ENCODE measurements around the gene LCE1D. TPM values are rescaled to one million over a fixed set of nuclear protein-coding genes. Genes with fewer than 3 reads are reported as not detected.

Gene LCE1D, protein sequence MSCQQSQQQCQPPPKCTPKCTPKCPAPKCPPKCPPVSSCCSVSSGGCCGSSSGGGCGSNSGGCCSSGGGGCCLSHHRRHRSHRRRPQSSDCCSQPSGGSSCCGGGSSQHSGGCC
- not detected in 2 replicates for total RNA-seq

DNA sequence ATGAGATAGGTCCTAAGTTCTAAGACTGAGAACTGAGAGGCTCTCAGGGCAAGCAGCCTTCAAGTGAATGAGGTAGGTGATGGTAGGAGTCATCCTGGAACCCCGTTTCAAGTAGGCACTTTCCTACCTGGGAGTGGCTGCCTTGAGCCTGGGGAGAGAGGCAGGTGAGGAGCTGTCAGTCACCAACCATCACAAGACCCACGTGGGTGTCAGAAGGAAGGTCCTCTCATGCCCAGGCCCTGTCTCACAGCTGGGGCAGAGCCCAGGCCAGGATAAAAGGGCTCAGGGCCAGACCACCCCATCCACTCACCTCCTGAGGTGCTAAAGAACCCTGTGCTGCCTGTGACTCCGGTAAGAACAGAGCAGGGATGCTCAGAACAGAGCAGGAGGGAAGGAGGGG is at the start of gene LCE1D:
Gene LCE1D (plus strand): TSS at position 301 of the 400 bp plus-strand sequence. CDS start 1,074 bp downstream, outside the sequence.

DNA sequence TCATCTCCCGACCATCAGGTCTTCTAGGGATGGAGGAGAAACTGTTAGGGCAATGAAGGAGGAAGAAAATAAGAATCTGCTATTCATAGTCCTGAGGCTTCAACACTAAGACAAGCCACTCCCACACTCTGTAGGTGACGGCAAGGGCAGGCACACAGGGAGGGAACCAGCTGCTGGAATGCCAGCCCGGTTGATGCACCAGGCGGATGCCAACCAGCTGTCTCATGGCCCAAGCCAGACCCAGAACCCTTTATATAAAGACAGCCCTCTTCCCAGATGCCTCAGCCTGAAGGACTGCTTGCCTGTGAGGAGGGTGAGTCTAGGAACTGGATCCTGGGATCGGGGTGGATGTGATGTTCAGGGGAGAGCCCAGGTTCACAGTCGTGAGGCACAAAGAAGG is 38.8 kb upstream of the LCE1D start, which contains the start of gene KPRP:
Gene KPRP (plus strand): TSS at position 279 of the 400 bp plus-strand sequence. CDS start 1,564 bp downstream, outside the sequence.

DNA sequence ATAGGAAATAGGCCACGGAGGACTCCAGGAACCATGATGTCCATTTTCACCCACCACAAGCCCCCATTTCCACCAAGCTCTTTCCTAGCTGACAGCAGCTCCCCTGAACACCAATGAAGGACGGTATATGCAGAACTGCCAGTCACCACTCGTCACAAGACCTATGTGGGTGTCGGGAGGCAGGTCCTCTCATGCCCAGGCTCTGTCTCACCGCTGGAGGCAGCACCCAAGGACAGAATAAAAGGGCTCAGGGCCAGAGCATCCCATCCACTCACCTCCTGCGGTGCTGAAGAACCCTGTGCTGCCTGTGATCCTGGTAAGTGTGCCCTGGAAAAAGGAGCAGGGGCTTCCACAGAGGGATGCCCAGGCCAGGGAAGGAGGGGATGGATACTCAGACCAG is 21.6 kb upstream of the LCE1D start, which contains the start of gene LCE1F:
Gene LCE1F (plus strand): TSS at position 266 of the 400 bp plus-strand sequence. CDS start 1,232 bp downstream, outside the sequence.

DNA sequence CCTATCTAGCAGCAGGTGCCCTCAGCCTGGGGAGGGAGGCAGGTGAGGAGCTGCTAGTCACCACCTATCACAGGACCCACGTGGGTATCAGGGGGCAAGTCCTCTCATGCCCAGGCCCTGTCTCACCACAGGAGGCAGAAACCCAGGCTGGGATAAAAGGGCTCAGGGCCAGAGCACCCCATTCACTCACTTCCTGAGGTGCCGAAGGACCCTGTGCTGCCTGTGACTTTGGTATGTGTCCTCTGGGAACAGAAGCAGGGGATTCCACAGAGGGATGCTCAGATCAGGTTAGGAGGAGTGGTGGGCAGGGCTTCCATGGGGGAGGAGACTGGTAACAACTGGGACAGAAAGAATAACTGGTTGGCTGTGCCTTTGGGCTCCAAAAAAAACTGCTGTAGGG is 10.4 kb upstream of the LCE1D start, which contains the start of gene LCE1E:
Gene LCE1E (plus strand): TSS at position 181 of the 400 bp plus-strand sequence. CDS start 1,043 bp downstream, outside the sequence.

DNA sequence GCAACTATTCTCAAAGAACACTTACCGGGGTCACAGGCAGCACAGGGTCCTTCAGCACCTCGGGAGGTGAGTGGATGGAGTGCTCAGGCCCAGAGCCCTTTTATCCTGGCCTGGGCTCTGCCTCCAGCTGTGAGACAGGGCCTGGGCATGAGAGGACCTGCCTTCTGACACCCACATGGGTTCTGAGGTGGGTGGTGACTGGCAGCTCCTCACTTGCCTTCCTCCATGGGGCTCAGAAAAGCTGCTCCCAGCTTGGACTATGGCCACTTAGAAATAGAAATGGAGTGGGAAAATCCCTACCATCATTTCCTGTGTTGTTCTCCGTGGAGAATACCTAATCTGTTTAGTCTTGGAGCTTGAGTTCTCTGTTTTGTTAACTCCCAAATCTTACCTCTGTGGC is 10.1 kb downstream of the LCE1D start, which contains the start of gene LCE1C:
Gene LCE1C (minus strand): TSS at position 76 of the 400 bp plus-strand sequence. CDS start 1,173 bp downstream, outside the sequence.

DNA sequence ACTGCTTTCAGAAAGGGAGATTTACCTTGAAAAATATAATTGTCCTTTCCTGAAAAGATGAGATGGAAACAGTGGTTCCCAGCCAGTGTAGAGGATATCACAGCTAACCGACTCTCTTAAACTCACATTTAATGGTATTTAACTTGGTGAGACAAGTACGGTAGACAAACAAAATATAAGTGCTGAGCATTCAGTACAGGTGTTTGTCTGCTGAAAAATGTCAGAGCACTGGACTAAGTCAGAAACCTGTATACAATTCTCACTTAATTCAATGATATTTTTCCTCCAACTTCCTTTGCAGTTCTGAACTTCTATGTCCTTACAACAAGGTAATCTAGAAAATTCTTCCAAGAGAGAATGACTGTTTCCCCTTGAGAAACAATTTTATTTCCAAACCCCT is 15.2 kb downstream of the LCE1D start, which contains the start of gene LCE1B:
Gene LCE1B (plus strand): TSS at position 301 of the 400 bp plus-strand sequence. CDS start 476 bp downstream, outside the sequence.

DNA sequence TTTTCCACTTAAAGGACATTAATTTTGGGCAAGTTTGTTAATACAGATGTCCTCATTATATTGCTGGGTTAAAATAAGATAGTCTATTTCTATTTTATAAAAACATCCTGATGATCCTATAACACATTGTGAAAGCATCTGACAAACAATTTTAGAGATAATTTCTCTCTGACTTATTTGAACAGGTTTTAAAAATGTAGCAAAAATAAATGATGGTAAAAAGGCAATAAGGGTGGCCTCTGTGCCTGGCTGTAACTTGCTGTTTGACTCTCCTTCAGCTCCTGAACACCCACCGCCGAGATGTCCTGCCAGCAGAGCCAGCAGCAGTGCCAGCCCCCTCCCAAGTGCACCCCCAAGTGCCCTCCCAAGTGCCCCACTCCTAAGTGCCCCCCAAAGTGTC is 30.7 kb downstream of the LCE1D start, which contains the start of gene LCE1A:
Gene LCE1A (plus strand): TSS at position 301 of the 400 bp plus-strand sequence. CDS start 0 bp downstream, at position 301.

DNA sequence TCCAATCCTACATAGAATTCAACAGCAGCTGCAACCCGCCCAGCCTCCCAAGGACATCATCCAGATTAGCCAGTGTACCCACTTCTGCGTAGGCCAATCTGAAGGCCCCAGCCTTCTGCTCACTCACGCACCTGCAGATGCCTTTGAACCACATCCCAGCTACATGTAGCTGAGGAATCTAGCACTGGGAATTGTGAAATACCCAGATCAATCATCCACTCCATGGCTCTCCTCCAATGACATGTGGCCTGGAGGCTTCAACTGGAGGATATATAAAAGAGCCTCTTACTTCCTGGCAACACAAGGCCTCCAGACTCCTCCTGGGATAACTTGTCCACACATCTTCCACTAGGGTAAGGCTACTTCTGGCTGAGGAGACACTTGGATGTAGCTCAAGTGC is 46.0 kb downstream of the LCE1D start, which contains the start of gene LCE6A:
Gene LCE6A (plus strand): TSS at position 301 of the 400 bp plus-strand sequence. CDS start 665 bp downstream, outside the sequence.

Other genes with a start within 250 kb of the LCE1D start
- not detected in 2 replicates for gene LCE3E, start 229.9 kb upstream of the LCE1D start, total RNA-seq
- not detected in 2 replicates for gene LCE3D, start 216.2 kb upstream of the LCE1D start, total RNA-seq
- gene LCE3C, start 196.5 kb upstream of the LCE1D start, total RNA-seq = not detected in 2 replicates
- not detected in 2 replicates for gene LCE3B, start 182.9 kb upstream of the LCE1D start, total RNA-seq
- gene LCE3A, start 173.6 kb upstream of the LCE1D start, total RNA-seq = not detected in 2 replicates
- gene LCE2D, start 133.3 kb upstream of the LCE1D start, total RNA-seq = not detected in 2 replicates
- gene LCE2C, start 121.4 kb upstream of the LCE1D start, total RNA-seq = not detected in 2 replicates
- gene LCE2B, start 110.6 kb upstream of the LCE1D start, total RNA-seq = not detected in 2 replicates
- gene LCE2A, start 98.4 kb upstream of the LCE1D start, total RNA-seq = not detected in 2 replicates
- gene LCE4A, start 88.6 kb upstream of the LCE1D start, total RNA-seq = not detected in 2 replicates
- gene KPRP, start 38.7 kb upstream of the LCE1D start, total RNA-seq = not detected in 2 replicates
- gene LCE1F, start 21.6 kb upstream of the LCE1D start, total RNA-seq = not detected in 2 replicates
- gene LCE1E, start 10.5 kb upstream of the LCE1D start, total RNA-seq = not detected in 2 replicates
- not detected in 2 replicates for gene LCE1C, start 9.9 kb downstream of the LCE1D start, total RNA-seq
- 0.22 TPM in 1 of 2 replicates, not detected in the other for gene LCE1B, start 15.2 kb downstream of the LCE1D start, total RNA-seq
- gene LCE1A, start 30.8 kb downstream of the LCE1D start, total RNA-seq = not detected in 2 replicates
- not detected in 2 replicates for gene LCE6A, start 46.1 kb downstream of the LCE1D start, total RNA-seq
- not detected in 2 replicates for gene LCE7A, start 63.3 kb downstream of the LCE1D start, total RNA-seq
- gene SMCP, start 81.6 kb downstream of the LCE1D start, total RNA-seq = not detected in 2 replicates
- not detected in 2 replicates for gene IVL, start 111.8 kb downstream of the LCE1D start, total RNA-seq
- not detected in 2 replicates for gene SPRR5, start 150.5 kb downstream of the LCE1D start, total RNA-seq
- not detected in 2 replicates for gene SPRR4, start 173.9 kb downstream of the LCE1D start, total RNA-seq
- not detected in 2 replicates for gene SPRR1A, start 187.4 kb downstream of the LCE1D start, total RNA-seq
- not detected in 2 replicates for gene SPRR3, start 205.0 kb downstream of the LCE1D start, total RNA-seq
- not detected in 2 replicates for gene SPRR1B, start 234.5 kb downstream of the LCE1D start, total RNA-seq
- not detected in 2 replicates for gene SPRR2D, start 244.4 kb downstream of the LCE1D start, total RNA-seq